Neural progenitor cell (in vitro differentiated cells): ENCODE data around the gene LAPTM4A. TPM values are rescaled to one million over a fixed set of nuclear protein-coding genes. Genes with fewer than 3 reads are reported as not detected.

ENCODE experiments used
- DNase-seq: peaks from one replicate; pipeline ENCODE4 v3.0.0-alpha.2; 2016; ENCODE audit warnings: low spot score
- H2AFZ ChIP-seq: fragments of 200-600 bp; sonication (generic); replicated peaks from 2 replicates; pipeline ENCODE4 v1.6.1; 2016; ENCODE audit warnings: antibody characterized with exemption
- H3F3A ChIP-seq: fragments of 200-600 bp; sonication (generic); 2 replicates; pipeline ENCODE4 v1.6.1; 2016; ENCODE audit warnings: antibody characterized with exemption, low read depth
- H3K27ac ChIP-seq: fragments of 200-600 bp; sonication (generic); 2 replicates; pipeline ENCODE4 v1.5.1; 2016; ENCODE audit warnings: mild to moderate bottlenecking
- H3K27me3 ChIP-seq: fragments of 200-600 bp; sonication (generic); 2 replicates; pipeline ENCODE4 v1.6.1; 2016; ENCODE audit warnings: mild to moderate bottlenecking, moderate library complexity
- H3K36me3 ChIP-seq: fragments of 200-600 bp; sonication (generic); 2 replicates; pipeline ENCODE4 v1.5.1; 2016
- H3K4me1 ChIP-seq: fragments of 200-600 bp; sonication (generic); 2 replicates; pipeline ENCODE4 v1.6.1; 2016; ENCODE audit warnings: mixed run types
- H3K4me2 ChIP-seq: fragments of 200-600 bp; sonication (generic); 2 replicates; pipeline ENCODE4 v1.6.1; 2016
- H3K4me3 ChIP-seq: fragments of 200-600 bp; sonication (generic); 2 replicates; pipeline ENCODE4 v1.5.1; 2016
- H3K79me2 ChIP-seq: fragments of 200-600 bp; sonication (generic); 2 replicates; pipeline ENCODE4 v1.6.1; 2016; ENCODE audit warnings: low read depth
- H3K9ac ChIP-seq: fragments of 200-600 bp; sonication (generic); 2 replicates; pipeline ENCODE4 v1.6.1; 2016
- H3K9me3 ChIP-seq: fragments of 200-600 bp; sonication (generic); 2 replicates; pipeline ENCODE4 v1.5.1; 2016; ENCODE audit warnings: low read depth
- H4K20me1 ChIP-seq: fragments of 200-600 bp; sonication (generic); 2 replicates; pipeline ENCODE4 v1.6.1; 2016; ENCODE audit warnings: low read depth
- H3K27ac Mint-ChIP-seq: 3 replicates; pipeline ENCODE4 v1.8.0; 2021; ENCODE audit warnings: mixed read lengths
- H3K27me3 Mint-ChIP-seq: 2 replicates; pipeline ENCODE4 v1.8.0; 2022; ENCODE audit warnings: low read depth, mild to moderate bottlenecking, inconsistent platforms, moderate library complexity, mixed read lengths; ENCODE audit not compliant: insufficient read depth
- H3K36me3 Mint-ChIP-seq: 3 replicates; pipeline ENCODE4 v1.8.0; 2021; ENCODE audit warnings: mixed read lengths
- H3K4me1 Mint-ChIP-seq: 3 replicates; pipeline ENCODE4 v1.8.0; 2021; ENCODE audit warnings: mixed read lengths
- H3K4me3 Mint-ChIP-seq: 3 replicates; pipeline ENCODE4 v1.8.0; 2021; ENCODE audit warnings: mild to moderate bottlenecking, moderate library complexity, mixed read lengths
- H3K9me3 Mint-ChIP-seq: 3 replicates; pipeline ENCODE4 v1.8.0; 2020; ENCODE audit warnings: mixed read lengths
- EZH2 ChIP-seq: fragments of 200-600 bp; sonication (generic); IDR thresholded peaks from 2 replicates; pipeline ENCODE4 v1.6.1; 2017; ENCODE audit warnings: antibody characterized with exemption, mild to moderate bottlenecking, moderate library complexity
- EZH2phosphoT487 ChIP-seq: fragments of 200-600 bp; sonication (generic); IDR thresholded peaks from 2 replicates; pipeline ENCODE4 v1.6.1; 2017; ENCODE audit warnings: antibody characterized with exemption
- total RNA-seq: library from RNA; depleted of rRNA; stranded (reverse); fragments of >200 nt; gene quantifications from 2 replicates; pipeline ENCODE4 v1.2.3, GENCODE V29; 2015; ENCODE audit warnings: low replicate concordance
- TF ChIP-seq, protein P1 (sequence below): fragments of 200-600 bp; sonication (generic); IDR thresholded peaks from 2 replicates; pipeline ENCODE4 v1.5.1; 2017; ENCODE audit warnings: antibody characterized with exemption, mild to moderate bottlenecking

Gene LAPTM4A
- total RNA-seq, 1 donor from 2014 or later = 205 TPM

DNA sequence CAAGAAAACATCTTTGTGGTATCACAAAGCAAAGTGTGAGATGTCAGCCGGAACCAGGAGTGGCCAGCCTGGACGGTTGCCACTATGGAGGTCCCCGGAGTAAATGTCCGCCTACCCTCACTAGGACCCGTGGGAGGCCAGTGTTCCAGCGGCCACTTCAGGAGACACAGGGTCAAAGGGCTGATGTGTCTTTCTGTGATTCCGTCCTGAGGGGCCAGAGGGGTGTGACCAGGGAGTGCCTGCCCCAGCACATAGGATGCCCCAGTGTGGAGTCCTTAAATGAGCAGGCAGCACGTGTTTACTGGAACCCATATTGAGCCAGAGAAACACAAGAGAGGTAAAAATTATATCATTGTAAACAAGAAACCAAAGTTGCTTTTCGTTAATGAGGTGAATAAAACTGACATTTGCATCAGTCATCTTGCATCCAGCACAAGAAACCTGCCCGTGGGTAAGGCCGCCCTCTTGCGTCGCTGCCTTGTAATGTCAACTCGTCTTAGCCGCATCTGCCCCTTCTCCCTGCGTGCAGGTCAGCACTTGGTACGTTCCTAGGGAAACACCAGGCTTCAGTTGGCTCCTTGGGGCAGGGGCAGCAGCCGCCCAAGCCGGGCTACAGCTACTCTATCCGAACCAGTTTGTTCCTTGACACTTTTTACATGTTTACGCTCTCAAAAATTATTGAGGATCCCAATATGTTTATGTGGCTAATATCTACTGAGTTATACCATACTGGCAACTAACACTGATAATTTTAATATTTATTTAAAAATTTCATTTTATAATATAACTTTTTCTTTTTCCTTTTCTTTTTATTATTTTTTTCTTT, 46.7 kb upstream of the LAPTM4A start:
- peak; percentile 90 for DNase-seq
- Mint-ChIP-seq H3K4me3 (no peak overlapping the region), H3K27ac (peak overlapping the region; percentile 64), H3K27me3 (peaks cover 13% of the 10 kb centered on the region), H3K4me1 (peaks cover 20% of the 10 kb centered on the region), H3K9me3 (peaks cover 15% of the 10 kb centered on the region), H3K36me3 (no peaks in the 10 kb centered on the region)
- H3K27ac ChIP-seq = no peak overlapping the region
- H3K4me2 ChIP-seq = no peak overlapping the region
- H3K4me1 ChIP-seq = peaks cover 13% of the 10 kb centered on the region
- H3F3A ChIP-seq = peaks cover 7% of the 10 kb centered on the region
- no peaks in the 10 kb centered on the region for H3K27me3 ChIP-seq
- no peak overlapping the region for H3K4me3 ChIP-seq
- no peaks in the 10 kb centered on the region for H3K9me3 ChIP-seq
- no peaks in the 10 kb centered on the region for H3K36me3 ChIP-seq
- H2AFZ ChIP-seq = peak overlapping the region; percentile 35
- H4K20me1 ChIP-seq = no peaks in the 10 kb centered on the region
- H3K79me2 ChIP-seq = no peaks in the 10 kb centered on the region
- TF ChIP-seq EZH2 = no peak
- TF ChIP-seq, protein P1, sequence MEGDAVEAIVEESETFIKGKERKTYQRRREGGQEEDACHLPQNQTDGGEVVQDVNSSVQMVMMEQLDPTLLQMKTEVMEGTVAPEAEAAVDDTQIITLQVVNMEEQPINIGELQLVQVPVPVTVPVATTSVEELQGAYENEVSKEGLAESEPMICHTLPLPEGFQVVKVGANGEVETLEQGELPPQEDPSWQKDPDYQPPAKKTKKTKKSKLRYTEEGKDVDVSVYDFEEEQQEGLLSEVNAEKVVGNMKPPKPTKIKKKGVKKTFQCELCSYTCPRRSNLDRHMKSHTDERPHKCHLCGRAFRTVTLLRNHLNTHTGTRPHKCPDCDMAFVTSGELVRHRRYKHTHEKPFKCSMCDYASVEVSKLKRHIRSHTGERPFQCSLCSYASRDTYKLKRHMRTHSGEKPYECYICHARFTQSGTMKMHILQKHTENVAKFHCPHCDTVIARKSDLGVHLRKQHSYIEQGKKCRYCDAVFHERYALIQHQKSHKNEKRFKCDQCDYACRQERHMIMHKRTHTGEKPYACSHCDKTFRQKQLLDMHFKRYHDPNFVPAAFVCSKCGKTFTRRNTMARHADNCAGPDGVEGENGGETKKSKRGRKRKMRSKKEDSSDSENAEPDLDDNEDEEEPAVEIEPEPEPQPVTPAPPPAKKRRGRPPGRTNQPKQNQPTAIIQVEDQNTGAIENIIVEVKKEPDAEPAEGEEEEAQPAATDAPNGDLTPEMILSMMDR = peak; percentile 89
- TF ChIP-seq EZH2phosphoT487 = no peak
- H3K9ac ChIP-seq = no peak overlapping the region

GRCh38 chr2:20095469-20095868, 44.0 kb upstream of the LAPTM4A start:
- H3K79me2 ChIP-seq = no peaks in the 10 kb centered on the region
- H3K27ac ChIP-seq = no peak overlapping the region
- H3K27me3 ChIP-seq = no peaks in the 10 kb centered on the region
- no peaks in the 10 kb centered on the region for H4K20me1 ChIP-seq
- H3F3A ChIP-seq = peaks cover 7% of the 10 kb centered on the region
- H3K4me3 ChIP-seq = no peak overlapping the region
- TF ChIP-seq, protein P1 = no peak
- TF ChIP-seq EZH2phosphoT487 (no peak), EZH2 (no peak)
- H3K4me2 ChIP-seq = no peak overlapping the region
- Mint-ChIP-seq H3K36me3 (no peaks in the 10 kb centered on the region), H3K4me1 (peaks cover 29% of the 10 kb centered on the region), H3K9me3 (peaks cover 11% of the 10 kb centered on the region), H3K27ac (no peak overlapping the region), H3K27me3 (peaks cover 16% of the 10 kb centered on the region), H3K4me3 (no peak overlapping the region)
- H2AFZ ChIP-seq = no peak overlapping the region
- no peak for DNase-seq
- H3K4me1 ChIP-seq = peaks cover 16% of the 10 kb centered on the region
- H3K9me3 ChIP-seq = no peaks in the 10 kb centered on the region
- no peak overlapping the region for H3K9ac ChIP-seq
- no peaks in the 10 kb centered on the region for H3K36me3 ChIP-seq

GRCh38 chr2:20094955-20095354, 43.5 kb upstream of the LAPTM4A start:
- no peaks in the 10 kb centered on the region for H3K36me3 Mint-ChIP-seq
- Histone ChIP-seq H3F3A (peaks cover 7% of the 10 kb centered on the region), H3K4me1 (peaks cover 16% of the 10 kb centered on the region), H3K4me2 (no peak overlapping the region), H3K4me3 (no peak overlapping the region), H3K27me3 (no peaks in the 10 kb centered on the region), H3K36me3 (no peaks in the 10 kb centered on the region), H3K79me2 (no peaks in the 10 kb centered on the region), H2AFZ (no peak overlapping the region), H3K9ac (no peak overlapping the region), H4K20me1 (no peaks in the 10 kb centered on the region), H3K9me3 (no peaks in the 10 kb centered on the region), H3K27ac (no peak overlapping the region)
- TF ChIP-seq EZH2 = no peak
- TF ChIP-seq, protein P1 = no peak
- no peak for TF ChIP-seq EZH2phosphoT487
- H3K9me3 Mint-ChIP-seq = peaks cover 11% of the 10 kb centered on the region
- DNase-seq = no peak
- H3K27ac Mint-ChIP-seq = no peak overlapping the region
- no peak overlapping the region for H3K4me3 Mint-ChIP-seq
- peaks cover 29% of the 10 kb centered on the region for H3K4me1 Mint-ChIP-seq
- peaks cover 16% of the 10 kb centered on the region for H3K27me3 Mint-ChIP-seq
